GM10266 (cell line): ENCODE results near the gene CHRNA1.

Source experiments
- DNase-seq: peaks from one replicate; pipeline ENCODE4 v3.0.0; 2012; ENCODE audit errors: extremely low spot score
- CTCF ChIP-seq: IDR thresholded peaks from 2 replicates; pipeline ENCODE4 v1.5.1; 2012; ENCODE audit warnings: mild to moderate bottlenecking, low read depth; ENCODE audit not compliant: control insufficient read depth, insufficient read depth; ENCODE audit errors: missing control alignments

CHRNA1 gene

GRCh38 chr2:174760845-174761473, 3.3 kb downstream of the CHRNA1 start:
- no peak for DNase-seq
- TF ChIP-seq CTCF: no peak

DNA sequence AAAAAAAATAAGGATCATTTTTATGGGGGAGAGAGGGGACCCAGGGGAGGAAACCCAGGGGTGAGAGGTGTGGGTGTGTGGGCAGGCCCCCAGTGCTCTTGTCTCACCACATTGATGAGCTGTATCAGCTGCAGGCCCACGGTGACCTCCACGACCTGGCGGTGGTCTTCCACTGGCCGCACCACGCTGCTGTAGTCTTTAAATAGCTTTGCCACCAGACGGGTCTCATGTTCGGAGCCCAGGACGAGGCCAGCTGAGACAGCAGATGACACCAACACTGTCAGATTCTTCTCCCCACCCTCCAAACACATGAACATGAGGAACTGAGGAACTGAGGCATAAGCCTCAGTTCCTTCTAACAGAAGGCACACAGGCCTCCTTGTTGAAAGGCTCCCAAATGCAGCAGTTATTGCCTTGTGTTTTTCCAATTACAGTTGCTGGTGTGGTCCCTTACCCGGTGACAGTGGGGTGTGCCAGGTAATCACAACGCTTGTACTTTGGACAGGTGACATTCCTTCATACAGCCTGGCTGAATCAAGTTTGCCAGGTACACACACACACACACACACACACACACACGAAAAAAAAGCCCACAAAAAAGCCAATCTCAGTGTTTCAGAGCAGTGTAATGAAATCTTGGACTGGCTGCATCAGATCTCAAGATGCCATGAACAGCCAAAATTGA, 4.7 kb downstream of the CHRNA1 start:
- no peak for TF ChIP-seq CTCF
- no peak for DNase-seq

GRCh38 chr2:174756743-174757142, 7.5 kb downstream of the CHRNA1 start:
- no peak for DNase-seq
- TF ChIP-seq CTCF: no peak

DNA sequence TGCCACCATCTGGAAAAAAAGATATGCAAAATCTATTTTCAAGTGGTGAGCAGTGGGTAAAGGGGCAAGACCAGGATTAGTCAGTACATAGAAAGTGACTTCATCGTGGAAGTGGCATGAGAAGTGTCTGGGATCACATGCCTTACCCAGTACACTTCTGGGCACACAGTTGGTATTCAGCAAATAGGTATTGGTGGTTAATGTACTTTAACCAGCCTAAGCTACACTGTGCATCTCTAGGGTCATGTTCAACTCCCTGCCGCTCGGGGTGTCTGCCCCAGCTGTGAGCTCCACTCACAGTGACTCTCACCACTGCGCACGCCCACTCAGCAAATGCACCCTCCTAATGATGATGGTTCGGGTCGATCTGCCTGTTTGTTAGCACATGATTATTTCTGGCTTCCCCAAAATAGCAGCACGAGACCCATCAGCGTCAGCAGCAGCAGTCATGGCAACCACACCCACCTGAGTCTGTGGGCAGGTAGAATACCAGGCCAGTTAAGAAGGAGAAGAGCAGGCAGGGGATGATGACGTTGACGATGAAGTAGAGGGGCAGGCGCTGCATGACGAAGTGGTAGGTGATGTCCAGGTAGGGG, 11.1 kb downstream of the CHRNA1 start:
- TF ChIP-seq CTCF: no peak
- no peak for DNase-seq

DNA sequence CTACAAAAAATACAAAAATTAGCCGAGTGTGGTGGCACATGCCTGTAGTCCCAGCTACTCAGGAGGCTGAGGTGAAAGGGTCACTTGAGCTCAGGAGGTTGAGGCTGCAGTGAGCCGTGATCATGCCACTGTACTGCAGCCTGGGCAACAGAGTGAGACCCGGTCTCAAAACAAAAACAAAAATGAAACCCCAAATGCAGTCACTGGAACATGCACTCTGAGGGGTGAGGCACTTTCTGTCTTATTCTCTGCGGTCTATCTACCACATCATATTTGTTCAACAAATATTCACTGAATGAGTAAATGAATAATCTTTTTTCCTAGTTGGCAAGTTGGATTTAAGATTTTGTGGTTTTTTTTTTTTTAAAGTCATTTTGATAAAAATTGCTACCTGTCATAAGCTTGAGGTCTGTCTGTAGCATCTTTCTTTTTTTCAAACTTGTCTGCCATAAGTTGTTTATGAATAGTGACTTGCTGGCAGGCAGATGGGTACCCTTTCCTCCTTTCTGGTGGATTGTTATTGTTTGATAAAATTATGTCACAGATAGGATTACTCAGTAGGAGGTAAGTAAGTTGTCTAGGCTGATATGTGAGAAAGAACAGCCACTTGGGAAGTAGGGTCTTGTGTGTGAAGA, 11.8 kb downstream of the CHRNA1 start:
- DNase-seq: no peak
- no peak for TF ChIP-seq CTCF

DNA sequence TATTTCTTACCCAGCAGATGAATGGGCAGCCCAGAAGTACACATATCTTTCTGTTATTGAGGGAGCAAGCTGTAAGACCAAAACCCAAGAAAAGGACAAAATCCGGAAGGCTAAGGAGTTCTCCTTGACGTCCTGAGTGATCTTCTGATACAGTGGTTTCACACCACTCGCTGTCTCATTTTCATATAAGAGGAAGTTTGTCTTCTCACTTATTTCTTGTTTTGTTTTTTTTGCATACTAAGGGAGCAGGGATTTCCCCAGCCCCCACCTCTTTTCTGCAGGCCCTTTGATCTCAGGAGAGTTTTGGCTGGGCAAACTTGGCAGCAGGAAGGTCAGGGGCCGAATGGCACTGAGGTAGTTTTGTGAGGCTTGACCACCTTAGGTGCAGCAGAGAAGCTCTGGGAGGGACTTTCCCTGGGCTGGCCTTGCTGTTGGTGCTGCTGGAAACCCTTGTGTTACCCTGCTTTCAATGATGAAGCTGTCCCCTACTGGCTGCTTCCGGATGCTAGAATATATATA, 13.3 kb downstream of the CHRNA1 start:
- no peak for TF ChIP-seq CTCF

DNA sequence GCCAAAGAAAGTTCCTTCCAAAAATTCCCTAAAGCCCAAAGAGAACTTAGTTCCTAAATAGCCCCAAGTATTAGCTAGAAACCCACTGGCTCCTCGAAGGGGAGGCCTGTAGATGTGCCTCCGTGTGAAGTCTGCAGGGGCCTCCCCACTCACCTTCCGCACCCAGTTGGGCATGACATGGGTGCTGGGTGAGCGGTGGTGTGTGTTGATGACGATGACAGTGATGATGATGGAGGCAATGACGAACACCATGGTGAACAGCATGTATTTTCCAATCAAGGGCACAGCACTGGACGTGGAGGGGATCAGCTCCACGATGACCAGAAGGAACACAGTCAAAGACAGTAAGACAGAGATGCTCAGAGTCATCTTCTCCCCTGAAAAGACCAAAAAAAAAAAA, 14.5 kb downstream of the CHRNA1 start:
- DNase-seq: no peak
- no peak for TF ChIP-seq CTCF

More for the DNA sequence above, 13.3 kb downstream of the CHRNA1 start:
- DNase-seq: no peak
